ENCODE results near the gene LRP1B. TPM values are rescaled to one million over a fixed set of nuclear protein-coding genes. Genes with fewer than 3 reads are reported as not detected.

LRP1B gene
- total RNA-seq, 1 experiment from 2014 or later, result 0.21 TPM

DNA sequence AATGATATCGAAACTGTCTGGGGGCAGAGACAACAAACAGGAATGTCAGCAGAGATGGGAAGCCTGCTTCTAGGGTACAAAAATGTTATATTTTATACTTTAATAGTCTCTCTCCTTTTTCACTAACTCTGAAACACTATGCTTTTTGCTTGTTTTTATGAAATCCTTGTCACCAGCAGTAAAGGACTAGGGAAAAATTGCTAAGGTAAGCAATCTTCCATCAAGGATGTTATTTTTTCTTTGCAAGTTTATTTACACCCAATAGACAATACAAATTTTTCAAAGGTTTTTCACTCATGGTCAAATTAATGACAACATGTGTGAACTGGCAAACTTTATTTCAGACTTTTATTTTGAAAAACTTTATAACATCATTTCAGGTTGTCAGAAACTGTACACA lies 1884.8 kb downstream of the LRP1B start:
- CTCF ChIA-PET, result no interaction called here
- TF ChIP-seq, protein P1, sequence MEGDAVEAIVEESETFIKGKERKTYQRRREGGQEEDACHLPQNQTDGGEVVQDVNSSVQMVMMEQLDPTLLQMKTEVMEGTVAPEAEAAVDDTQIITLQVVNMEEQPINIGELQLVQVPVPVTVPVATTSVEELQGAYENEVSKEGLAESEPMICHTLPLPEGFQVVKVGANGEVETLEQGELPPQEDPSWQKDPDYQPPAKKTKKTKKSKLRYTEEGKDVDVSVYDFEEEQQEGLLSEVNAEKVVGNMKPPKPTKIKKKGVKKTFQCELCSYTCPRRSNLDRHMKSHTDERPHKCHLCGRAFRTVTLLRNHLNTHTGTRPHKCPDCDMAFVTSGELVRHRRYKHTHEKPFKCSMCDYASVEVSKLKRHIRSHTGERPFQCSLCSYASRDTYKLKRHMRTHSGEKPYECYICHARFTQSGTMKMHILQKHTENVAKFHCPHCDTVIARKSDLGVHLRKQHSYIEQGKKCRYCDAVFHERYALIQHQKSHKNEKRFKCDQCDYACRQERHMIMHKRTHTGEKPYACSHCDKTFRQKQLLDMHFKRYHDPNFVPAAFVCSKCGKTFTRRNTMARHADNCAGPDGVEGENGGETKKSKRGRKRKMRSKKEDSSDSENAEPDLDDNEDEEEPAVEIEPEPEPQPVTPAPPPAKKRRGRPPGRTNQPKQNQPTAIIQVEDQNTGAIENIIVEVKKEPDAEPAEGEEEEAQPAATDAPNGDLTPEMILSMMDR (IDR thresholded peaks at IDR 0.05; ENCODE audit: unreplicated experiment), result no peak
- Mint-ChIP-seq H3K27ac (ENCODE audit: unreplicated experiment) (no peak overlapping the region), H3K4me3 (ENCODE audit: low read depth, unreplicated experiment) (no peak overlapping the region), H3K36me3 (ENCODE audit: insufficient read depth, unreplicated experiment) (no peaks in the 10 kb centered on the region), H3K27me3 (ENCODE audit: unreplicated experiment) (no peaks in the 10 kb centered on the region), H3K9me3 (ENCODE audit: low read depth, unreplicated experiment) (no peaks in the 10 kb centered on the region), H3K4me1 (ENCODE audit: low read depth, unreplicated experiment) (no peaks in the 10 kb centered on the region)
- intact Hi-C loops (cut with micrococcal nuclease; ENCODE audit: unreplicated experiment), result no loop called here
- BruUV-seq (replicated peaks), result no TSS peak
- no peak for DNase-seq

DNA sequence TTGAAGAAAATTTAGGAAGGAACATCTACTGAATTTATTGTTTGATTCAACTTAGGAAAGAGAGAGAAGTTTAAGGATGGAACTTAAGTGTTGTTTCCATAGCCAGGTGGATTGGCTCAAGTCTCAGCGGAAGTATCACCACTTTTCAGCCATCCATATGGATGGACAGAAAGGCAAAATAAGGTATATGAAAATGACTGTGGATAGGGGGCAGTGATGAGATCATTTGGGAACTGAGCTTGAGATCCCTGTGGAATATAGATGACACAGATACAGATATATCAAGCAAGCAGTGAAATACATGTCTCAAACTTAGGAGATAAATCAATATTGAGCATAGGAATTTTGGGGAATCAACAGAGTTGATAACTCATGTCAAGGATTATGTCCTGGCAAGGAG lies 1887.9 kb downstream of the LRP1B start:
- Mint-ChIP-seq H3K27ac (ENCODE audit: unreplicated experiment) (no peak overlapping the region), H3K27me3 (ENCODE audit: unreplicated experiment) (no peaks in the 10 kb centered on the region), H3K4me1 (ENCODE audit: low read depth, unreplicated experiment) (no peaks in the 10 kb centered on the region), H3K4me3 (ENCODE audit: low read depth, unreplicated experiment) (no peak overlapping the region), H3K9me3 (ENCODE audit: low read depth, unreplicated experiment) (peaks cover 3% of the 10 kb centered on the region), H3K36me3 (ENCODE audit: insufficient read depth, unreplicated experiment) (no peaks in the 10 kb centered on the region)
- no peak for DNase-seq
- intact Hi-C loops (cut with micrococcal nuclease; ENCODE audit: unreplicated experiment), result no loop called here
- no TSS peak for BruUV-seq (replicated peaks)
- TF ChIP-seq, protein P1 (IDR thresholded peaks at IDR 0.05; ENCODE audit: unreplicated experiment), result no peak
- CTCF ChIA-PET, result no interaction called here

DNA sequence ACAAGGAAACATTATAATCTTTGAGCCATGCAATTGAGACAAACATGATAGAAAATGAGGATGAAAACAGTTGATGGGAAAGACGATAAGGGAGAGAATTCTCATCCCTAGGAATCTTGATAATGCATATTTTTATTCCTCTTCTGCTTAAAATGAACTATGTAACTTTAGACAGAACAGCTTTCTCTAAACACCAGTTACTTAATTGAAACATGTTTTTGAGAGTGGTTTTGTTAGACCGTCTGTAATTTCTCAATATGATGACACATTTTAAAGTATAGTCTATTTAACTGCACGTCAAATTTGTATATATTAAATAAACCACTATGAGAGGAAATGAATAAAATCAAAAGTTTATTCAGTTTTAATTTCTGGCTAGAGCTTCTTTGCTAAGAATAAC lies 1896.7 kb downstream of the LRP1B start:
- TF ChIP-seq, protein P1 (IDR thresholded peaks at IDR 0.05; ENCODE audit: unreplicated experiment), result no peak
- CTCF ChIA-PET, result no interaction called here
- no peak overlapping the region for H3K4me3 Mint-ChIP-seq (ENCODE audit: low read depth, unreplicated experiment)
- DNase-seq, result no peak
- H3K9me3 Mint-ChIP-seq (ENCODE audit: low read depth, unreplicated experiment), result peaks cover 3% of the 10 kb centered on the region
- H3K36me3 Mint-ChIP-seq (ENCODE audit: insufficient read depth, unreplicated experiment), result no peaks in the 10 kb centered on the region
- H3K27ac Mint-ChIP-seq (ENCODE audit: unreplicated experiment), result no peak overlapping the region
- no peaks in the 10 kb centered on the region for H3K4me1 Mint-ChIP-seq (ENCODE audit: low read depth, unreplicated experiment)
- no TSS peak for BruUV-seq (replicated peaks)
- no peaks in the 10 kb centered on the region for H3K27me3 Mint-ChIP-seq (ENCODE audit: unreplicated experiment)
- intact Hi-C loops (cut with micrococcal nuclease; ENCODE audit: unreplicated experiment), result no loop called here

DNA sequence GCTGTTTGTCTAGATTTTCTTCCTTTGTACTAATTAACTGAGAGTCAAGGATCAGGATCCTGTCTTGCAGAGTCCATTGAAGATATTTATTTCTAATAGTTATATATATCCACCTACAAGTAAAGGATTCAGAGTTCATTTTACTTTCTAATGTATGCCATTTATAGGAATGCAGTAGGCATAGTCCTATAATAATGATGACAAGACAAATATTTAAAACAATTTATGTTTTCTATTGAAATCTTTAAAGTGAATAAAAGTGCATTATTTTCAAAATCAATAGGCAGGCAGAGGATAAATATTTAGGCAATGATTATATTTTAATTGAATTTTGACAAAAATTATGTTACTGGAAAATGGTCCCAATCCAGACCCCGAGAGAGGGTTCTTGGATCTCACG lies 1919.9 kb downstream of the LRP1B start:
- intact Hi-C loops (cut with micrococcal nuclease; ENCODE audit: unreplicated experiment), result no loop called here
- Mint-ChIP-seq H3K36me3 (ENCODE audit: insufficient read depth, unreplicated experiment) (no peaks in the 10 kb centered on the region), H3K27ac (ENCODE audit: unreplicated experiment) (no peak overlapping the region), H3K4me1 (ENCODE audit: low read depth, unreplicated experiment) (no peaks in the 10 kb centered on the region), H3K27me3 (ENCODE audit: unreplicated experiment) (no peaks in the 10 kb centered on the region), H3K9me3 (ENCODE audit: low read depth, unreplicated experiment) (peaks cover 8% of the 10 kb centered on the region), H3K4me3 (ENCODE audit: low read depth, unreplicated experiment) (no peak overlapping the region)
- CTCF ChIA-PET, result no interaction called here
- no TSS peak for BruUV-seq (replicated peaks)
- no peak for DNase-seq
- TF ChIP-seq, protein P1 (IDR thresholded peaks at IDR 0.05; ENCODE audit: unreplicated experiment), result no peak

DNA sequence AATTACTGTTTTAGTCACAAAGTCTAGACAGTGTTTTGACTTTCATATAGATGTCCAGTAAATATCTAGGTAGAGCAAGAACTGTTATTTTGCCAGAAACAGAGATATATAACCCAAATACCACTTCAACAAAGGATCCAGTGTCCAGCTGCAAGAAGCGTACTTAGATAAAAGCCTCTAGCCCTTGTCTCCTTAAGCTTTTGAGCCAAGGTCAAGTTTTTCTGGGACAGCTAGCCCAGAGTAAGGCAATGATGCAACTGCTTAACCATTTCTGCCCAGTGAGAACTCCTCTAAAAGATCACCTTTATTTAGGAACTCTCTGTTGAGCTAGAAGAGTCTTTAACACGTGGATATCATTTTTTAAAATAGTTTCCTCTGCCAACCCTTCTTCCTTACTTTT lies 1925.7 kb downstream of the LRP1B start:
- Mint-ChIP-seq H3K4me3 (ENCODE audit: low read depth, unreplicated experiment) (no peak overlapping the region), H3K27ac (ENCODE audit: unreplicated experiment) (no peak overlapping the region), H3K27me3 (ENCODE audit: unreplicated experiment) (no peaks in the 10 kb centered on the region), H3K4me1 (ENCODE audit: low read depth, unreplicated experiment) (no peaks in the 10 kb centered on the region), H3K9me3 (ENCODE audit: low read depth, unreplicated experiment) (peaks cover 2% of the 10 kb centered on the region), H3K36me3 (ENCODE audit: insufficient read depth, unreplicated experiment) (no peaks in the 10 kb centered on the region)
- CTCF ChIA-PET, result no interaction called here
- BruUV-seq (replicated peaks), result no TSS peak
- TF ChIP-seq, protein P1 (IDR thresholded peaks at IDR 0.05; ENCODE audit: unreplicated experiment), result no peak
- no peak for DNase-seq
- intact Hi-C loops (cut with micrococcal nuclease; ENCODE audit: unreplicated experiment), result no loop called here
